GM21619 (cell line): Measurements from ENCODE around the gene LNP1.

Experiments used
- ATAC-seq: cut with Tn5 transposase; IDR thresholded peaks from one replicate; pipeline ENCODE4 v1.9.1; 2021; ENCODE audit not compliant: unreplicated experiment

LNP1 gene

GRCh38 chr3:100399341-100400071 lies 1.8 kb upstream of the LNP1 start:
- ATAC-seq, result no peak

- ATAC-seq, result peak; percentile 18
These were observed 940 bp upstream of the LNP1 start for GRCh38 chr3:100400419-100400779.

GRCh38 chr3:100401674-100402041 lies 319 bp downstream of the LNP1 start:
- ATAC-seq, result peak; percentile 7

DNA sequence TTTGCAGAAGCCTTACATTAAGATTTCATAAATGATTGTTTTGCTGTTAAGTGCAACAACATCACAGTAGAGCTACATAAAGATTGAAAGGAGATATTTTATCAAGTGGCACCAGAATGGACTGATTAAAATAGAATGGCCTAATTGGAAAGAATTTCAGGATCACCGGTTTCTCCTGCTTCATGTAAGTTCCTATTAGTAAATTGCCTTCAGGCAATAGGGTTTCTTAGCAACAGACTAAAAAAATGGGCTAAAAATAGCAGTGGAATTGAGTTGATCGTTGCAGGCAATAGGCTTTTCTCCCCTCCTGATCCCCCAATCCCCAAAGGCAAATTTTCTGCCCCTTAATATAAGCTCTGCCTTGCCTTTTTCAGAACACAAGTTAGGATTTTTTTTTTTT lies 917 bp downstream of the LNP1 start:
- ATAC-seq, result no peak

DNA sequence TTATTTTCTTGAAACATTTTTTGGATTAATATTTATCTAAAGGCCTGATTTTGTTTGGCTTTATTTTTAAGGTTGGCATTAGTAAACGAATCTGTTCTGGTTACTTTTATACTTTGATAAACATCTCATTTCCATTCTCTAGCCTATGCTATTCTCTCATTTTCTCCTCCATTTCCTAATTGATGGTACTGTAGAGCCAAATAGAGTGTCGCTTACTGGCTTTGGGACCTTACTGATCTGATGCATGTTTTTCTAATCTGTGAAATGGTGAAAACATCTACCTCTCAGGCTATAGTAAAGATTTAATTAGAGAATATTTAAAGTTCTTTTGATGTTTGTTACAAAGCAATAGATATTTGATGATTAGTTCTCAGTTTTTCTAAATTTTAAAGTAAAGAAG lies 1.6 kb downstream of the LNP1 start:
- ATAC-seq, result no peak

GRCh38 chr3:100403362-100404249 lies 2.3 kb downstream of the LNP1 start:
- no peak for ATAC-seq

- ATAC-seq, result no peak
These were observed 2.9 kb downstream of the LNP1 start for GRCh38 chr3:100404250-100404548.

DNA sequence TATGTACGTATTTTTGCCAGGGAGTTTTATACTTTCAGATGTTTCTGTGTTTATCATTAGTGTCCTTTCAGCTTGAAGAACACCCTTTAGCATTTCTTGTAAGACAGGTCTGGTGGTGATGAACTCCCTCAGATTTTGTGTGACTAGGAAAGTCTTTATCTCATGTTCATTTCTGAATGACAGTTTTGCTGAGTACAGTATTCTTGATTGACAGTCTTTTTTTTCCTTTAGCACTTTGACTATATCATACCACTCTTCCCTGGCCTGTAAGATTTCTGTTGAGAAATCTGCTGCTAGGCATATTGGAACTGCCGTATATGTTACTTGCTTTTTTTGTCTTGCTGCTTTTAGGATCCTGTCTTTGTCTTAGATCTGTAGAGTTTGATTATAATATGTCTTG lies 5.8 kb downstream of the LNP1 start:
- ATAC-seq, result no peak

DNA sequence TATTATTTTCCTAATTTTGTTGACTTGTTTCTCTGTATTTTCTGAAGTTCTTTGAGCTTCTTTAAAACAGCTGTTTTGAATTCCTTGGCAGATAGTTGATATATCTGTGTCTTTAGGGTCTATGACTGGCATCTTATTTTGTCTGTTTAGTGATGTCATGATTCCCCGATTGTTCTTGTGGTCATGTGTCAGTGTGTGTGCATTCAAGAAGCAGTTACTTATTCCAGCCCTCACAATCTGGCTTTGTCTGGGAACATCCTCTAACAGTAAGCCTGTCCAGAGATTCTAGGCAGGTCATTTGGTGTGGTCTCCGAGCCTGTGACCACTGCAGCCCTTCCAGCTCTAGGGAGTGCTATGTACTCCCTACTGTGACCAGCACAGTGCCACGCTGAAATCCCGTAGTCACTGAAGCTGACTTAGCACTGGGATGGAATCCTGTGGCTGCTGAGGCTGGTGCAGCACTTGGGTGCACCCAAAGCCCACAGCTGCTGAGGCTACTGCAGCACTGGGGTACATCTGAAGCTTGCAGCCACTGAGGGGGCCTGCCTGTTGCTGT lies 6.7 kb downstream of the LNP1 start:
- no peak for ATAC-seq

DNA sequence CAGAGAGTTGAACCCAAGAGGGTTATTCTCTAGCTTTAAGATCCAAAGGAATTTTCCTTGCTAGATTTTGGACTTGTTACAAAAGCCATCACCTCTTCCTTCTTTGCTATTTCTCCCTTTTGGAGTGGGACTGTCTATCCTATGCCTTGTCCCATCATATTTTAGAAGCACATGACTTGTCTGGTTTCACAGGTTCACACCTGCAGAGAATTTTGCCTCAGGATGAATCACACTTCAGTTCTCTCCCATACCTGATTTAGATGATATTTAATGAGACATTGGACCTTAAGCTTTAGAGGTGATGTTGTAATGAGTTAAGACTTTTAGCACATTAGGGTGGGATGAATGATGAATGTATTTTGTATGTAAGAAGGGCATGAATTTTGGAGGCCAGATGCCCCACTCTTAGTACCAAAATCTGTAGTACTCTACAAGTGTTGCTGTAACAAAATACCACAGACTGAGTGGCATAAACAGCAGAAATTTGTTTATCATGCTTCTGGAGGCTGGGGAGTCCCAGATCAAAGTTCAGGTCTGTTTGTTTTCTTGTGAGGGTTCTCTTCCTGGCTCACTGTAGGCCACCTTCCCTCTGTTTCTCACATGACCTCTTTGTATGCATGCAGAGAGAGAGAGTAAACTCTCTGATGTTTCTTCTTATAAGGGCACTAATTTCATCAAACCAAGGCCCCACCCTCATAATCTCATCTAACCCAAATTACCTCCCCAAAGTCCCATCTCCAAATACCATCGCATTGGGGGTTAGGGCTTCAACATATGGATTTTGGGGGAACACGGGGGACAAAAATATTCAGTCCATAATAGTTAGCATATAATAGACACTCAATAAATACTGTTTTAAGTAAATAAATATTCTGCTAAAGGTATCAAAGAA lies 10.0 kb downstream of the LNP1 start:
- ATAC-seq, result no peak

GRCh38 chr3:100412912-100413590 lies 11.7 kb downstream of the LNP1 start:
- ATAC-seq, result no peak

DNA sequence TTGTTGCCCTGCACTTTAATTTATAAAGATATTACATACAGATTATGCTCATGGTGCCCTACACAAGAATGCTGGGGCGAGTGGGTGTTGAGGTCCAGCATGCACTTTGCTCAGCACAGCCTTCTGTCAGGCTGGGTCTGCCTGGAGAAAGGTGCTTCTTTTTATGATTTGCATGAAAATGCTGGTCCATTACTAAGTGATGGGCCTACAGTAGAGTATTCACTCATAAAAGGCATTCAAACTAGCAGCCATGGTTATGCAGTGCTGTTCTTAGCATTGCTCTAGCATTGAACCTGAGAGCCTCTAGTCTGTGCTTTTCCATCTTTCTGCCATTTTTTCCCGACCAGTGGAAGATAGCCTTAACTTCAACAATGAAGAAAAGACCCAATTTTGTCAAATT lies 12.3 kb downstream of the LNP1 start:
- ATAC-seq, result no peak

- no peak for ATAC-seq
These were observed 14.8 kb downstream of the LNP1 start for GRCh38 chr3:100416176-100416575.

DNA sequence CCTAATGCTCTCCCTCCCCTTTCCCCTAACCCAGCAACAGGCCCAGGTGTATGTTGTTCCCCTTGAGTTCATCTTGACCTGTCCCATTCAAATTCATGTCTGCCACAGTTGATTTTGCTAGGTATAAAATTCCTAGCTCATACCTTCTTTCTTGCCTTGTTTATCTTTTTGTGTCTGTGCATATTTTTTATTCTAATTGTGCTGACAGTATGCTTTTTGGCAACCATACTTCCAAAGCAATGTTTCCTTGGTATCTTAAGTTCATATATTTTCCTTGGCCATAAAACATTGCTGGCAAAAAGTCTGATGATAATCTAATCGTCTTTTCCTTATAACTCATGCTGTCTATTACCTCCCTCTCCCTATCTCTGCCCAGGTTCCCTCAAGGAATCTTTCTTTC lies 15.5 kb downstream of the LNP1 start:
- ATAC-seq, result no peak

DNA sequence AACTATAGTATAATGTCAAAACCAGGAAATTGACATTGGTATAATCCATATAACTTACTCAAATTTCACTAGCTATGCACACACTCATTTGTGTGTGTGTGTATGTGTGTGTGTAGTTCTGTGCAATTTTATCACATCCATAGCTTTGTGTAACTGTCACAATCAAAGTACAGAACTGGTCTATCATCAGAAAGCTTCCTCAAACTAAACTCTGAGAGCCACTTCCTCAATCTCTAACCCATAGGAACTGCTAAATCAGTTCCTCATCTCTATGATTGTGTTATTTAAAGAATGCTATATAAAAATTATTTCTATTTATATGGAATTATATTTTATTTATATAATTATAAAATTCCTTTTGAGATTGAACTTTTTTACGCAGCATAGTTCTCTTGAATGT lies 18.1 kb downstream of the LNP1 start:
- no peak for ATAC-seq

GRCh38 chr3:100420885-100421284 lies 19.5 kb downstream of the LNP1 start:
- ATAC-seq, result no peak

DNA sequence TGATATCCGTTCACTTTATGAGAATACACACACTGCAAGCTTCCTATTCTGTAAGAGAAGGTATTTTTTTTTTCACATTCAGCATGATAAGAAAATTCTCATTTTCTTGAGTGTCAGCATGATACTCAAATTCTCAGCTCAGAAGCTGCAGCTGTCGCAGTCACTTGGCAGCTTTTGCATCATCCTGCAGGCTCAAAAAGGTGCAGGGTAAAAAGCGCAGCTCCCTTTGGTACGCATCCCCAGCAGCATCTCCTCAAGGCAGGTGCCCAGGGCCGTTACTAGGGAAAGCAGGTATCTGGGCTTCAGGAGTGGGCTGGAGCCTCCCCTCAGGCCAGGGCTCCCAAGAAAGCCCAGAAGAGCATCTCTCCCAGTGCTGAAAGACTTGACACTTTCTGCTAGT lies 22.3 kb downstream of the LNP1 start:
- no peak for ATAC-seq

DNA sequence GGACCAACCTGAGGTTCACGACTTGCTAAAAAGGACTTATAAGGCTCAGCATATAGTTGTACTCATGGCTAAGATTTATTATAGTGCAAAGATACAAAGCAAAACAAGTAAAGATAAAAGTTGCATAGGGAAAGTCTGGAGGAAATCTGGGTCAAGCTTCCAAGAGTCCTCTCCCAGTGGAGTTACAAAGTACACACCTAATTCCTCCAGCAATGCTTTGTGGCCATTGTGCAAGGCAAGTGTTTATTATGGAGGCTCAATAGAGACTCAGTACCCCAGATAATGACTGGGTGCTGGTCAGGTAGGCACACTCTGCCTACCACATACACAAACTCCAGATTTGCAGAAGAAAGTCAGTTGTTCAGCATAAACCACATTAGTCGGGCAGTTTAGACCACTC lies 22.9 kb downstream of the LNP1 start:
- ATAC-seq, result no peak

DNA sequence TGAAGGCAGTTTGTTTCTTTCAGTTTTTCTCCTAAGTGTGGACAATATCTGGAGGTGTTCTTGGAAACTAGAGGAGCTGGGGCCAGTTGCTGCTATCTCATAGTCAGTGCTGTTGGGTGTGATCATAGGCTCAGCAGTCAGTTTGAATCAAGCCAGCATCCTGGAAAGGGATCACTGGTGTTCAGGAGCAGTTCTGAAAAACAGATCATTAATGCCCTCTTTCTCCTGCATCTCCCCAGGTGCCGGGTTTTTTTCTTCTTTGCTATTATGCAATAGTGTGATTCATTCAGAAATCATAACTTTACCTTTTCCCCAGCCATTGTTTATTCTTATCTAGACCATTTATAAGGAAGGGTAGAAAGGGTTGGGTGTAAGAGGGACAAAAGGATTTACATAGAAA lies 24.0 kb downstream of the LNP1 start:
- no peak for ATAC-seq

- no peak for ATAC-seq
These were observed 24.8 kb downstream of the LNP1 start for GRCh38 chr3:100426067-100426682.
